ENCODE measurements around the gene LSM7.
"Not testable (repeated sequence)": the region's sequence is repeated elsewhere in the genome, so short reads cannot be mapped to it uniquely, and the experiment has no call there.

Gene LSM7

DNA sequence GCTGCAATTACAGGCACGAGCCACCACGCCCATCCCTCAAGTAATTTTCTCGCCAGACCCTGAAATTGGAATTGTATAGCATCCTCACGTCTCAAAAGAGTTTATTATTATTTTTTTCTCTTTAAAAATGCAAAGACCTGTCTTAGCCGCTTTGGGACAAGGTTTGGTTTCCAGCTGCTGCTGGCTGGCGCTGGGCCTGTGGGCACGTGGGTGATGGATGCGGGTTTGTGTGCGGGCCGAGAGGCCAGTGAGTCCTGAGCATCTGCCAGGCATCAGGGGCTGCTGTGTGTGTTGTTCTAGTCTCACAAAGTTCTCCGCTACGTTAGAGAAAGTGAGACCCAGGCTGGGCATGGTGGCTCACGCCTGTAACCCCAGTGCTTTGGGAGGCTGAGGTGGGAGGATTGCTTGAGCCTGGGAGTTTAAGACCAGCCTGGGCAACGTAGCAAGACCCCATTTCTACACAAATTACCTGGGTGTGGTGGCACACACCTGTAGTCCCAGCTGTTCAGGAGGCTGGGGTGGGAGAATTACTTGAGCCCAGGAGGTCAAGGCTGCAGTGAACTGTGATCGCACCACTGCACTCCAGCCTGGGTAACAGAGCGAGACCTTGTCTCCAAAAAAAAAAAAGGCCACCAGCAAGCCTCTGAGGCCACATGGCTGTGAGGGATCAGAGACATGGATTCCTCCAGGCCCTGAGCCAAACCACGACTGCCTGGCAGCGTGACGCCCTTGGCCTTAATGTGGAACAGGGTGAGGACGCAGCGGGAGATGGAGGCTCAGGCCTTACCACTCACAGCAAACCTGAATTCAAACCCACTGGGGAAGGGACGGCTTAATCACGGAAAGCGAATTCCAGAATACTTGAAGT, 27.0 kb upstream of the LSM7 start:
- no peak for DNase-seq (ENCODE audit: low read depth)

DNA sequence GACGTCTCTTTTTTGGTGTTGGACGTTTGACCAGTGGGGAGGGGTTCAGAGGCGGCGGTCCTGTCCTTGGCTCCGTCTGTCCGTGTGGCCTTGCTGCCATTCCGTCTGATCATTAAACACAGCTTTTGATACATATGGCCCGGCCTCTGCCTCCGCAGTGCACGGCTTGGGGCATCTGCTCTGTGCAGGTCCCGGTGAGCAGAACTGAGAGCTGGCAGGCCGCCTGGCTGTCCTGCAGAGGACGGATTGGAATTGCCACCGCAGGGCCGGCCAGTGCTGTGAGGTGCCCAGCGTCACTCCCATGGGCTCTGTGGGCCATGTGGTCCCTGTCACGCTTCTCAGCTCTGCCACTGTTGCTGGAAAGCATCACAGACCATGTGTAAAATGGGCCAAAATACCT, 26.3 kb upstream of the LSM7 start:
- DNase-seq (ENCODE audit: low read depth): no peak

DNA sequence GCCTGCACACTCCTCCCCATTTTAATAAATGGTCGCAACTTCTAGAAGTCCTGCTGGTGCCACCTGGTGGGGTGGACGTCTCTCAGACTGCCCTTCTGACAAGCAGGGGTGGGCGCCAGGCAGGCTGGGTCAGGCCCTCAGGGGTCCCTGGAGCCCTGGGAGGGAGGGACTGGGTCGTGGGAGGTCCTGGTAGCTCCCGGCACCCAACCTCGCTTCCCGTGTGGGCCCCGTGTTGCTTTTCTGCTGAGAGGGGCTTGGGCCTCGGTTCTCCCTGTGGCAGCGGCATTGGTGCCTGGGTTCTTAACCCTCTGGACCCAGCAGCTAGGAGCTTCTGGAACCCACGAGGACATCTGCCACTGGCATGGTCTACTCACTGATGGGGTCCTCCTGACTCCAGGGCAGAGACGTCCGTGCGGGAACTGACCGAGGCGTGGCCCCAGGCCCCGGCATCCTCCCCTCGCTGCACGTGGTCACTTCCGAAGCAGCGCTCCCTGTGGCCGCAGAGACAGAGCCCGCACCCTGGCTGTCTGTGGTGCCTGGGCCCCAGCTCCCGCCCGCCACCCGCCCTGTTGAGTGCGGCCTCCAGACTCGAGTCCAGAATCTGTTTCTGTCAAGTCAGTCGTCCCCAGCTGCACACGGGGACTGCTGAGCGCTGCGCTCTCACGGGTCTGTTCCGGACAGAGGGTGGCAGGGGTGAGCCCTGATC, 25.7 kb upstream of the LSM7 start:
- no peak for DNase-seq (ENCODE audit: low read depth)

DNA sequence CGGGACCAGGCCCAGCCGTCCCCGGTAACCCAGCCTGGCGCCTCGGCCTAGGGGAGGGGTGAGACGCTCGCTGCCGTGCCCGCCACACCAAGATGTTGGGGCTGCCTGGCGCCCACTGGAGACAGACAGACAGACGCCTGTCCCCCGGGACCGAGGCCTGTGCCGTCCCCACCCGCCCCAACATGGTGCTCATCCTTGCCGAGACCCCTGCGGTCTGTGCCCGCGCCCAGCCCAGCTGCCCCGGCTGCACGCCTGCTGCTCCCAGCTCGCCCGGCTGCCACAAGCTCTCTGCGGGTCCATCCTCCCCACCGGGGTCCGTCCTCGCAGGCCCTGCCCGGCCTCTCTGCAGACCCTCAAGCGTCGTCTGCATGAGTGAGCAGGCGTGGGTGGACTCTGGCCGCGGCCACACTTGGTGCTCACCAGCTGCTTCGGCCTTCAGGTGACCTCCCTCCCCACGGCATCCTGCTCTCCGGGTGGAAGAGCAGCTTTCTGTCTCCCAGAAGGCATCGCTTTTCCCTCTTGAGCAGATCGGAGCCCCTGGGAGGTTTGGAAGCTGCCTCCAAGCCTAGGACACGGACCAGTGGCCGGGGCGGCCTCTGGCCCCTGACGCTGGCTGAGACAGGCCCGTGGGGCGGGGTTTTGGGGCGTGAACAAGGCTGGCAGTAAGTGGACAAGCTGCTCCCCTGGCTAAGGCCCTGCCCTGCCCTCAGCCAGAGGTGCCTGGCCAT, 24.9 kb upstream of the LSM7 start:
- no peak for DNase-seq (ENCODE audit: low read depth)

DNA sequence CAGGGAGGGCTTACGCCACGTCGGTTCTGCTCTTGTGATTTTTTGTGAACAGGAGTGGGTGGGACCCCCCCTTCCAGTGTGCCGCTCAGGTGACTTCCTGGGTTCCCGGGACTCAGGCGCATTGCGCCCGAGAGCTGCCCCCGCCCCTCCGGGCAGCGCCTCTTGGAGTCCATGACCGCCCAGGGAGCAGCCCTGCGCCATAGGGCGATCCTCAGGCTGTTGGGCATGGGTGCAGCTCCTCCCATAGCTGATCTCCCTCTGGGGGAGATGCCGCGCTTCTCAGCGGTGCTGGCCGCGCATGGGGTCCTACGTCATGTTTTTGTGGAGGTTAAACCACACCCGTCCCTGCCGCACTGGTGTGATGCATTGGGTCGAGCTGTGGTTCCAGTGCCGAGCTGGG, 23.7 kb upstream of the LSM7 start:
- DNase-seq (ENCODE audit: low read depth): no peak

DNA sequence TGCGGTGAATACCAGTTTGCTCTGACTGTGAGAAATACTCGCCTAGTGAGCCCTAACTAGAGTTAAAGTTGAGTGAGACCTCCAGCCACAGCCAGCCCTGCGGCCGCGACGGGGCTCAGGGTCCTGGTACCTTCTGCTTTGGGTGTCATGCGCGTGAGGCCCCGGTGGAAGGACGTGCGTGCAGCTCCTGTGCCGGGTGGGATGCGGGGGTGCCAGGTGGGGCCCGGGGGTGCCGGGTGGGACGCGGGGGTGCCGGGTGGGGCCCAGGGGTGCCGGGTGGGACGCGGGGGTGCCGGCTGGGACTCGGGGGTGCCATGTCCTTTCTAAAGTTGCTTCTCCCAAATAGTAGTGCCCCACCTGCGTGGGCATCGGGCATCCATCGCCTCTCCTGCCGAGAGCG, 23.2 kb upstream of the LSM7 start:
- no peak for DNase-seq (ENCODE audit: low read depth)

DNA sequence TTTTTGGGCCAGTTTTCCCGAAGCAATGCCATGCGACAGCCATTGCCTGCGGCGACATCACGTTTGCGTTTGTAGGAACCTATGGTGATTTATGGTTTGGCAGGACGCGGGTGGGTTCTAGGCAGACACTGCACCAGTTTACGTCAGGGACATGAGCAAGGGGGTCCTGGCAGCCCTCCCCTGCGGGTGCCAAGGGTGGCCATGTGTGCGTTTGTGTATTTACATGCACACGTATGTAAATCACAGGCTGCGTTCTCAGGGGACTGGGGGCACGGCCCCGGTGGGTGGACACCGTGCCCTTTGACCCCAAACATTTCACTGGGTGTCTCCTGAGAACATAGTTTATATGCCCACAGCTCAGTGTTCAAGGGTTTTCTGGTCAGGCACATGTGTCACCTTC, 22.3 kb upstream of the LSM7 start:
- DNase-seq (ENCODE audit: low read depth): no peak

DNA sequence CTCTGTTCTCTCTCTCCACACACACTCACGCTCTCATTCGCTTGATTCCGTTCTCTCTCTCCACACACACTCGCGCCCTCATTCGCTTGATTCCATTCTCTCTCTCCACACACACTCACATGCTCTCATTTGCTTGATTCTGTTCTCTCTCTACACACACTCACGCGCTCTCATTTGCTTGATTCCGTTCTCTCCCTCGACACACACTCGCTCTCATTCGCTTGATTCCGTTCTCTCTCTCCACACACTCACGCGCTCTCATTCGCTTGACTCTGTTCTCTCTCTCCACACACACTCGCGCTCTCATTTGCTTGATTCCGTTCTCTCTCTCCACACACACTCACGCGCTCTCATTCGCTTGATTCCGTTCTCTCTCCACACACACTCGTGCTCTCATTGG, 21.4 kb upstream of the LSM7 start:
- not testable (repeated sequence) for DNase-seq (ENCODE audit: low read depth)

DNA sequence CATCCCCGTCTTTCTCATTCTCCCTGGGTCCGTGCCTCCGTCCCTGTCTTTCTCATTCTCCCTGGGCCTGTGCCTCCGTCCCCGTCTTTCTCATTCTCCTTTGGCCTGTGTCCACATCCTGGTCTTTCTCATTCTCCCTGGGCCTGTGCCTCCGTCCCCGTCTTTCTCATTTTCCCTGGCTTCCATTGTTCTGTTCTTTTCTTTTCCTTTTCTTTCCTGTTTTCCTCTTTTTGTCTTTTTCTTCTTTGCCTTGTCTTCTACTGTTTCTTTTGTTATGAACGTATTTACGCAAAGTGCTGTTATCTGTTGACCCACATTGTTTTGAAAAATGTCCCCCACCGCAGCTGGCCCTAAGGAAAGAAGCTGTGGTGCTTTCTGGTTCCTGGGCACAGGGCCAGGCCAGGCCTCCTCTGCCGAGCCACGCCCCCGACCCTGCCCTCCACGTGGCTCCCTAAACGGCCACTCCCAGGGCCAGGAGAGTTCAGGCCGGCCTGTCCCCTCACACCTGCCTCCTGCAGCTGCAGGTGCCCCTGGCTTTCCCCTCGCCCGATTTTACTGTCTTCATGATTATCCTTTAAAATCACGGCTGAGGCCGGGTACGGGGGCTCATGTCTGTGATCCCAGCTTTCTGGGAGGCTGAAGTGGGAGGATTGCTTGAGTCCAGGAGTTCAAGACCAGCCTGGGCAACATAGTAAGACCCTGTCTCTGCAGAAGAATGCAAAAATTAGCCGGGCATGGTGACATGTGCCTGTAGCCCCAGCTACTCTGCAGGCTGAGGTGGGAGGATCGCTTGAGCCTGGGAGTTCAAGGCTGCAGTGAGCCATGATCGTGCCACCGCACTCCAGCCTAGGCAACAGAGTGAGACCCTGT, 17.6 kb upstream of the LSM7 start:
- no peak for DNase-seq (ENCODE audit: low read depth)

DNA sequence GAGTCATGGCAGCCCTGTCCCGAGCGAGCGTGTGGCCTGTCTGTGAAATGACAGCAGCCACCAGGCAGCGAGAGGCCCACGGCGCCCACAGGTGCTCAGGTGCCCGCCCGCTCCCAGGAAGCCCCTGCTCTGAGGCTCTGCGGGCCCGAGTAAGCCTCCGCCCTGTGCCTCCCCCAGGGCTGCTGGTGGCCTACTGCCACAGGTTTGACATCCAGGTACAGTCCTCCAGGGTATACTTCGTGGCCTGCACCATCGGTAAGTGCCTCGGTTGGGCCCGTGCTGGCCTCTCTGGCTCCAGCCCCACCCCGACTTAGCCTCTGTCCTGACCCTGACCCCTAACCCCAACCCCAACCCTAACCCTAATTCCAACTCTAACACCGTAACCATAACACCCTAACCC, 16.7 kb upstream of the LSM7 start:
- no peak for DNase-seq (ENCODE audit: low read depth)

DNA sequence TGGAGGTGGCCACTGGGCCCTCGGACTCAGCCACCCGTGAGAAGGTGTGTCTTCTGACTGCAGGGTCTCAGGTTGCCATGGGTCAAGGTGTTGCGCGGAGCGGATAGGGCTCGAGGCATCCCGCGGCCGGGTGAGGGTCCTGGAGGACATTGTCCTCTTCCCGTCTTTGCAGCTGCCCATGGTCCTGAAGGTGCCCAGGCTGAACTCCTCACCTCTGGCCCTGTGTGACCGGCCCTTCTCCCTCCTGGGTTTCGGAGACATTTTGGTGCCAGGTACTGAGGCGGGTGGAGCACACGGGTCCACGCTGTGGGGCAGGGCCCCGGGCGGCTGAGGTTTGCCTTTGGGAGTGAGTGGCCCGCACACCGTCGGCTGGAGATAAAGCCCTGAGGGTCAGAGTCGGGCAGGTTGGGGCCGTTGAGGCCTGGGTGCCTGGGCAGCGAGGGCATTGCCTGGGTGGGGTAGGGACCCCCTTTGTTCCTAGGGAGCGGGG, 16.0 kb upstream of the LSM7 start:
- no peak for DNase-seq (ENCODE audit: low read depth)

DNA sequence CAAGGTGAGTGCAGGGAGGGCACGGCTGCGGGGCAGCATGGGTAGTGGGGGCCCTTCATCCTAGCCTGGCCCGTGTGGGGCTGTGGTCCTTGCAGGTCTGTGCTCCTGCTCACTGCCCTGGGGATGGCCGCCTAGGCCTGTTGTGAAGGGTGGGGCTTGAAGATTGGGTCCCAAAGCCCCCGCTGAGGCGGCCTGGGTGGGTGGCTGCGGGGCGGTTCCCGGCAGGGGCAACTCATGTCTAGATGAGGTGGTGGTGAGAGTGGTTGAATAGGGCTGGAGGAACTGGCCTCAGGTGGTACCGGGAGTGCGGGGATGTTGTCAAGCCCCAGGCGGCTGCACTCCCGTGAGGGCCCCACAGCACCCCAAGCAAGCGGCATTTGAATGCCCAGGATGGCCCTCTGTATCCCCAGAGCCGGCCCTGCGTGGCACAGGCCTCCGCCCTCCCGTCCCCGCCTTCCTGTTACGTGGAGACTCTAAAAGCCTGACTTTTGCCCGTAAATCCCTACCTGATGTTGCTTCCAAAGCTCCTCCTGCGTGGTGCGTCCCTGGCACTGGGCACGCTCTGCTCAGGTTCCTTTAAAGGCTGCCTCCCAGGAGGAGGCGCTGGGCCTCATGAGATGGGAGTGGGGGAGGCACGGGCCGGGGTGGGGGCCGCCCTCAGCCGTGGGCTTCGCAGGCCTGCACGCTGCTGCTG, 15.1 kb upstream of the LSM7 start:
- no peak for DNase-seq (ENCODE audit: low read depth)

DNA sequence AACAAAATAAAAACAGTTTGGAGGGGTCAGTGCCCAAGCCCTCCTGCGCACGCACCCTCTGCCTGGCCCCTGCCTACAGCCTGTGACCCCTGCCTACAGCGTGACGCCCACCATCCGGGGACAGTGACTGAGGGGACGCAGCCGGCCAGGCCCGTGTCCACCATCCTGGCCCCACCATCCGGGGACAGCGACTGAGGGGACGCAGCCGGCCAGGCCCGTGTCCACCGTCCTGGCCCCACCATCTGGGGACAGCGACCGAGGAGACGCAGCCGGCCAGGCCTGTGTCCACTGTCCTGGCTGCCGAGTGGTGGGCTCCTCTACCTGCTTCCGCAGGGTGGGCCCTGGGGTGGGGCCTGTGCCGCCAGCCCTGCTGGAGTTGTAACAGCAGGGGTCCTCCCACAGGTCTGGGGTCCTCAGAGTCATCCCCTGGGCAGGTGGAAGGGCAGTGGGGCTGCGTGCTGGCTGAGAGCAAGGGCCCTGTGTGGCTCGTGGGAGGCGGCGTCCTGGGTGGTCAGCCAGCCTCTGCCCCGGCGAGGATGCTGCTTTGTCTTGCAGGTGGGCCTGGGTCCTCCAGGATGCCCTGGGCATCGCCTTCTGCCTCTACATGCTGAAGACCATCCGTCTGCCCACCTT, 14.4 kb upstream of the LSM7 start:
- DNase-seq (ENCODE audit: low read depth): no peak

DNA sequence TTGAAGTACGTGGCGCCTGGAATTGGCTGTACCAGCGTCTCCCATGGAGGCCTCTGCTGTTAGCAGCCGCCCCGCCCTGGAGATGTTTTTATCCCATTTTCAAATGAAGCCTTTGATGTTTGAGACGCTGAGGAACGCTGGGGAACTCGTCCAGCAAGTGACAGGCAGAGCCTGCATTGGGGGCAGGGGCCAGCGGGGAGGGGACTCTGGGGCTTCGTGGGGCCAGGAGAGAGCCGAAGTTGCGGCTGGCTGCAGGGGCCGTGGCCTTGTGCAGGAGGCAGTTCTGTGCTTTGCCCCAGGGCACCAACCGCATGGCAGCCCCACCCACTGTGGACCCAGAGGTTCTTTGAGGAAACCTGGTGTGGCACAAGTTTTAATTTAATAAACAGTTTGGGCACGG, 13.6 kb upstream of the LSM7 start:
- no peak for DNase-seq (ENCODE audit: low read depth)

DNA sequence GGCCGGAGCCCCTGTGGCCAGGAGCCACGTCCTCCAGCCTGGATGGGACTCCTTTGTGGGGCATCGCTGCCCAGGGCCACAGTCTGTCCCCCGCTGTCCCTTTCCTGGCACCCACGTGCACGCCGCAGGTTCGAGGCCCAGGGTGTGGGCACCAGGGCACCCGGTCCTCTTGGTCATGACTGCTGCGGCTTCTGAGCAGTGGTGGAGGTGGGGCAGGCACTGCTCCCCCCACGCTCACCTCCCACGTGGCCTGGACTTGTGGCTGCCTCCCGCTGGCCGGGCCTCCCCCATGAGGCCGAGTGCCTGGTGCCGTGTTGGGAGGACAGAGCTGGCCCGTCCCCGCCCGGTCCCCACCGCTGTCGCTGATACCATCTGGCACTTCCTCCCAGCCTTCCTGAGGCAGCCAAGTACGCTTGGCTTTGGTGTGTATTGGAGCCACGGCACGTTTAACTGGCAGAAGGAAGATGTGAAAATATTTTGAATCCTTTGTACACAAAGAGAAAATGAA, 12.9 kb upstream of the LSM7 start:
- no peak for DNase-seq (ENCODE audit: low read depth)

DNA sequence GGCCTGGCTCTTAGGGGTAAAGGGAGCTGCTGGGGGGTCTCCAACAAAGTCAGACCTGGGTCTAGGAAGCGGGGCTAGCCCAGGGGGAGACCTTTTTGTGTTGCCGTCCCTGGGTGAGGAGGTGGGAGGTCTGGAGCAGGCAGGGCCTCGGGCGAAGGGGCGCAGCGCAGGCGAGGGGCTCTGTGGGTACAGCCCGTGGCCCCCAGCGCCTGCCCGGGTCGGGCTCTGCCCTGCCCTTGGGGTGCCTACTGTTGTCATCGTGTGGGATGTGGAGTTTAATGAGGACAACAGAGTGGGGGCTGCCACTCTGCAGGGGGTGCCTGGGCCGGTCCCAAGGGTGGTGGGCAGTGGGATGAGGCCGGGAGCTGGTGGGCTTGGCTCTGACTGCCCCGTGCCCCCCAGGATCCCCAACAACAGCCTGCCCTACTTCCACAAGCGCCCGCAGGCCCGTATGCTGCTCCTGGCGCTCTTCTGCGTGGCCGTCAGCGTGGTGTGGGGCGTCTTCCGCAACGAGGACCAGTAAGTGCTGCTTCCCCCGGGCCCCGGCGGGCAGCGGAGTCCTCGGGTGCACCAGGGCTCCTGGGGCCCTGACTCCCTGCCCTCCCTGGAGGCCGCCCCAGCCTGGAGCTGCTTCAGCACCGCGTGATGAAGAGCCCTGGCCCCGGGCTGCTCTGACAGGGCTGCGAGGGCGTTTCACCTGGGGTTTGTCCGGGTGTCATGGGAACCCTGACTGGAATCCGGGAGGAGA, 12.3 kb upstream of the LSM7 start:
- no peak for DNase-seq (ENCODE audit: low read depth)

DNA sequence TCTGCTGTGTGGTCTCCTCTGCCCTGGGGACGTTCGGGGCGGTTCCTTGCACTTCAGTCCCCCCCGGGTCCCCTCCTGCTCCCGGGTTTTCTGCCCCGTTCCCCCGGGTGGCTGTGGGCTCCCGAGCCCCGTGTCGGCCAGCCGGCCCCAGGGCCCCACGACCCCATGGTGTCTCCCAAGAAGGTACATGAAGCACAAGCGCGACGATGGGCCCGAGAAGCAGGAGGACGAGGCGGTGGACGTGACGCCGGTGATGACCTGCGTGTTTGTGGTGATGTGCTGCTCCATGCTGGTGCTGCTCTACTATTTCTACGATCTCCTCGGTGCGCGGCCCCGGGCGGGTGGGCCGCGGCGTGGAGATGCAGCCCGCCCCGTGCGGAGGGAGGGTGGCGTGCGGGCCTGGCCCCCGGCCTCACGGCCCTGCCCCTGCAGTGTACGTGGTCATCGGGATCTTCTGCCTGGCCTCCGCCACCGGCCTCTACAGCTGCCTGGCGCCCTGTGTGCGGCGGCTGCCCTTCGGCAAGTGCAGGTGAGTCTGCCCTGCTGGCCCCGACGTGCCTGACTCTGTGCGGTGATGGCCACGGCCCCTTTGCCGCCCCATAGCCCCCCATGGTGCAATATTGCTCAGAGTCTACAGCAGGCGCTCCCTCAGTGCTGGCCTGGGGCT, 11.4 kb upstream of the LSM7 start:
- DNase-seq (ENCODE audit: low read depth): no peak

DNA sequence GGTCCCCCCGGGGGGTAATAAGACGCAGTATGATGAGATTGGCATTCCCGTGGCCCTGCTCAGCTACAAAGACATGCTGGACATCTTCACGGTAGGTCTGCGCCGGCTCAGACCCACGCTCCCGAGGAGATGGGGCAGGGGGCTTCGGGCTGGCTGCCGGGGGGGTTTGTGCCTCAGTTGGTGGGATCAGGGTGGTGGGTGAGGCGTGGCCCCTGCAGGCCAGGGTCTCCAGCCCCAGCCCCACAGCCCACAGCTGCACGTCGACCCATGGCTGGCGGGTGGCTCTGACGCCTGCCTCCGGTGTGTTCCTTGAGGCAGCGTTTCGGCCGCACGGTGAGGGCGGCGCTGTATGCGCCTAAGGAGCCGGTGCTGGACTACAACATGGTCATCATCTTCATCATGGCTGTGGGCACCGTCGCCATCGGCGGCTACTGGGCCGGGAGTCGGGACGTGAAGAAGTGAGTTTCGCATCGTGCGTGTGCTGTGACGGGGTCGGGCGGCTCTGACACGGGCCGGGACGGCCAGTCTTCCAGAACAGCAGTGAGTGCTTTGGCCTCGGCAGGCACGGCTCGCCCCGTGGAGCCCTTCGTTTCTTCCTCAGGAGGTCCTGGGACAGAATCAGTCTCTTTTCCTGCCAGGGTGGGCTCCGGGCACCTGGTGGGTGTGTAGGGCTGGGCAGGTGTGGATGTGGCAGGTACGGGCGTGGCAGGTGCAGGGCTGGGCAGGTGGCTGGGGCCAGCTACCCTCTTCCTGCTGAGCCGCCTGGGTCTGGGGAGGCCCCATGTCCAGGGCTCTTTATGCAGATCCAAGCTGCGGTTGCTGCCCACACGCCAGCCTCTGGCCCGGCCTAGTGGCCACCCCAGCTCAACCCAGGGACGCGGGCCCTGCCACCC, 10.6 kb upstream of the LSM7 start:
- no peak for DNase-seq (ENCODE audit: low read depth)

Measured in stimulated activated CD8-positive, alpha-beta memory T cell treated with anti-CD3 and anti-CD28 coated beads, Interleukin-15, amount 100 ng/mL, for 24 hours (primary cell).